K562 (cell line): ENCODE results near the gene ELK4. TPM values are rescaled to one million over a fixed set of nuclear protein-coding genes. Genes with fewer than 3 reads are reported as not detected.

Experiments
- TRIM24 ChIP-seq, 2 experiments: fragments of 450-650 bp; IDR thresholded peaks; 2 replicates each; pipeline ENCODE4 v1.6.1; 2016
- polyA plus RNA-seq, 8 experiments: library from polyadenylated mRNA; depleted of rRNA in 4 of 8; stranded (reverse) in 5 of 8; unstranded in 3 of 8; fragments of >200 nt; fragmentation: Nextera tagmentation in 2 of 8; fragmentation: Illumina TruSeq in 1 of 8; extraction: Ambion mirVana in 2 of 8; extraction: Trizol in 1 of 8; gene quantifications; 2 replicates each; pipeline versions ENCODE4 v1.2.1 to v1.2.3, GENCODE V29; 2011 to 2014; ENCODE audit warnings: inconsistent platforms in 1 of 8, missing spikeins in 1 of 8
- total RNA-seq, 7 experiments: library from RNA; depleted of rRNA in 6 of 7; stranded (reverse); fragments of >200 nt in 6 of 7; fragmentation: Illumina TruSeq in 2 of 7; extraction: Trizol in 2 of 7; gene quantifications; 2 replicates each; pipeline versions ENCODE4 v1.2.1 to v1.2.3, GENCODE V29; 2011 to 2021; ENCODE audit warnings: low replicate concordance in 1 of 7
- TF ChIP-seq, protein P1 (sequence below), 2 experiments: fragments of 450-650 bp; formaldehyde crosslinking in 1 of 2; IDR thresholded peaks; 2 replicates each; pipeline versions ENCODE4 v1.4.0 to v1.6.1; 2014 to 2020; ENCODE audit warnings: mild to moderate bottlenecking in 2 of 2, borderline replicate concordance in 1 of 2, low read depth in 1 of 2

ELK4 gene
- total and polyA plus RNA-seq, 9 of the 15 experiments (the other 6 are each of a cell fraction or from before 2014, with no cell fraction given) = 2.0 to 21.7 (median 9.2) TPM

GRCh38 chr1:205580923-205581180 lies 51.0 kb downstream of the ELK4 start (continued):
- TF ChIP-seq, protein P1, sequence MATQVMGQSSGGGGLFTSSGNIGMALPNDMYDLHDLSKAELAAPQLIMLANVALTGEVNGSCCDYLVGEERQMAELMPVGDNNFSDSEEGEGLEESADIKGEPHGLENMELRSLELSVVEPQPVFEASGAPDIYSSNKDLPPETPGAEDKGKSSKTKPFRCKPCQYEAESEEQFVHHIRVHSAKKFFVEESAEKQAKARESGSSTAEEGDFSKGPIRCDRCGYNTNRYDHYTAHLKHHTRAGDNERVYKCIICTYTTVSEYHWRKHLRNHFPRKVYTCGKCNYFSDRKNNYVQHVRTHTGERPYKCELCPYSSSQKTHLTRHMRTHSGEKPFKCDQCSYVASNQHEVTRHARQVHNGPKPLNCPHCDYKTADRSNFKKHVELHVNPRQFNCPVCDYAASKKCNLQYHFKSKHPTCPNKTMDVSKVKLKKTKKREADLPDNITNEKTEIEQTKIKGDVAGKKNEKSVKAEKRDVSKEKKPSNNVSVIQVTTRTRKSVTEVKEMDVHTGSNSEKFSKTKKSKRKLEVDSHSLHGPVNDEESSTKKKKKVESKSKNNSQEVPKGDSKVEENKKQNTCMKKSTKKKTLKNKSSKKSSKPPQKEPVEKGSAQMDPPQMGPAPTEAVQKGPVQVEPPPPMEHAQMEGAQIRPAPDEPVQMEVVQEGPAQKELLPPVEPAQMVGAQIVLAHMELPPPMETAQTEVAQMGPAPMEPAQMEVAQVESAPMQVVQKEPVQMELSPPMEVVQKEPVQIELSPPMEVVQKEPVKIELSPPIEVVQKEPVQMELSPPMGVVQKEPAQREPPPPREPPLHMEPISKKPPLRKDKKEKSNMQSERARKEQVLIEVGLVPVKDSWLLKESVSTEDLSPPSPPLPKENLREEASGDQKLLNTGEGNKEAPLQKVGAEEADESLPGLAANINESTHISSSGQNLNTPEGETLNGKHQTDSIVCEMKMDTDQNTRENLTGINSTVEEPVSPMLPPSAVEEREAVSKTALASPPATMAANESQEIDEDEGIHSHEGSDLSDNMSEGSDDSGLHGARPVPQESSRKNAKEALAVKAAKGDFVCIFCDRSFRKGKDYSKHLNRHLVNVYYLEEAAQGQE (IDR thresholded peaks at IDR 0.05; ENCODE audit: borderline replicate concordance) = no peak
- TF ChIP-seq, protein P1 (CRISPR knock-in tag; IDR thresholded peaks at IDR 0.05; ENCODE audit: low read depth) = no peak
- no peak for TF ChIP-seq TRIM24 (IDR thresholded peaks at IDR 0.05)
